ENCODE results near the gene FLNB. TPM values are rescaled to one million over a fixed set of nuclear protein-coding genes. Genes with fewer than 3 reads are reported as not detected.

The FLNB gene
- total and polyA plus RNA-seq, 2 of the 13 experiments (the other 11 are each of a cell fraction or from before 2014, with no cell fraction given) = 106 to 130 TPM

DNA sequence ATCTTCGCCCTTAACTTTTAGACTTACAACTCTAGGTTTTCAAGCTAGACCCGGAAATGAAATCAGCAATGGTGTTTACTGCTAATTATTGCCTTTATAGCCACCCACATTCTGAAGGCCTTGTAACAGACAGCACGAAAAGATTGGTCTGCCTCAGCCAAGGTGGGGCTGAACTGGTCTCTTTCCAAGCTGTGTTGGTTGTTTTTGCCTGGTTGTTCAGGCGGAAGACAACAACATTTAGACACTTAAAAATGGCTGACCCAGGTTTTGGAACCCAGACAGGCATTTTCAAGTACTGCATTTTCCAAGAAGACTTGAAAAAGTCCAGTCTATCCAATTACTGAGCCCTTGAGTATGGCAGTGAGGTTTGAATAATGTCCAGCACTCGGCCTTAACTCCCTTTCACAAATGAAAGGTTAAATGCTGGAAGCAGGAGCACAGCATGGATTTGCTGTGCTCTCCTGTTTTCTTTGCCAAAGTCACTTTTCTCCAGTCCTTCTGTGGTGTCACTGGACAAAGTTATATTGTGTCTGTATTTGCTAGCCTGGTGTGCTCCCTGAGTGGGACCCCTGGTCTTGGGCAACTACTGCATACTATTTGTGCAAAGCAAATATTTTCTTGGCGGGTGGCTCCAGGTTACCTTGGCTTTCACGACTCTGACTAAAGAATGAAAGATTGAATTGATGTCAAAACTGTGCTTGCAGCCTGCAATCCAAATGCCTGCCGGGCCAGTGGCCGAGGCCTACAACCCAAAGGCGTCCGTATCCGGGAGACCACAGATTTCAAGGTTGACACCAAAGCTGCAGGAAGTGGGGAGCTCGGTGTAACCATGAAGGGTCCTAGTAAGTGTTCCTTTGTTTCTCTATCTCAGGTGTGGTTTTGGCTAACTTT lies 93.5 kb downstream of the FLNB start (continued):
- no peak for TF ChIP-seq ZNF678 (CRISPR knock-in tag; IDR thresholded peaks at IDR 0.05)
- TF ChIP-seq, protein P1, sequence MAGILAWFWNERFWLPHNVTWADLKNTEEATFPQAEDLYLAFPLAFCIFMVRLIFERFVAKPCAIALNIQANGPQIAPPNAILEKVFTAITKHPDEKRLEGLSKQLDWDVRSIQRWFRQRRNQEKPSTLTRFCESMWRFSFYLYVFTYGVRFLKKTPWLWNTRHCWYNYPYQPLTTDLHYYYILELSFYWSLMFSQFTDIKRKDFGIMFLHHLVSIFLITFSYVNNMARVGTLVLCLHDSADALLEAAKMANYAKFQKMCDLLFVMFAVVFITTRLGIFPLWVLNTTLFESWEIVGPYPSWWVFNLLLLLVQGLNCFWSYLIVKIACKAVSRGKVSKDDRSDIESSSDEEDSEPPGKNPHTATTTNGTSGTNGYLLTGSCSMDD (CRISPR knock-in tag; IDR thresholded peaks at IDR 0.05) = no peak
- TF ChIP-seq RARA (CRISPR knock-in tag; IDR thresholded peaks at IDR 0.05) = peak; percentile 89
- no peak for TF ChIP-seq ZSCAN25 (CRISPR knock-in tag; IDR thresholded peaks at IDR 0.05)
- no peak for TF ChIP-seq CENPX (CRISPR knock-in tag; IDR thresholded peaks at IDR 0.05)
- TF ChIP-seq ZFP36L1 (CRISPR knock-in tag; IDR thresholded peaks at IDR 0.05) = peak; percentile 74; the same call in 1 of the 2 replicates
- TF ChIP-seq ZNF569 (CRISPR knock-in tag; IDR thresholded peaks at IDR 0.05; ENCODE audit: borderline replicate concordance) = no peak
- TF ChIP-seq, protein P2, sequence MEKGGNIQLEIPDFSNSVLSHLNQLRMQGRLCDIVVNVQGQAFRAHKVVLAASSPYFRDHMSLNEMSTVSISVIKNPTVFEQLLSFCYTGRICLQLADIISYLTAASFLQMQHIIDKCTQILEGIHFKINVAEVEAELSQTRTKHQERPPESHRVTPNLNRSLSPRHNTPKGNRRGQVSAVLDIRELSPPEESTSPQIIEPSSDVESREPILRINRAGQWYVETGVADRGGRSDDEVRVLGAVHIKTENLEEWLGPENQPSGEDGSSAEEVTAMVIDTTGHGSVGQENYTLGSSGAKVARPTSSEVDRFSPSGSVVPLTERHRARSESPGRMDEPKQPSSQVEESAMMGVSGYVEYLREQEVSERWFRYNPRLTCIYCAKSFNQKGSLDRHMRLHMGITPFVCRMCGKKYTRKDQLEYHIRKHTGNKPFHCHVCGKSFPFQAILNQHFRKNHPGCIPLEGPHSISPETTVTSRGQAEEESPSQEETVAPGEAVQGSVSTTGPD (CRISPR knock-in tag; IDR thresholded peaks at IDR 0.05) = peak; percentile 97
- TF ChIP-seq, protein P3, sequence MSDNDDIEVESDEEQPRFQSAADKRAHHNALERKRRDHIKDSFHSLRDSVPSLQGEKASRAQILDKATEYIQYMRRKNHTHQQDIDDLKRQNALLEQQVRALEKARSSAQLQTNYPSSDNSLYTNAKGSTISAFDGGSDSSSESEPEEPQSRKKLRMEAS (IDR thresholded peaks at IDR 0.05) = peak; percentile 82
- peak; percentile 66 for TF ChIP-seq ZFP36 (IDR thresholded peaks at IDR 0.05; ENCODE audit: borderline replicate concordance, low read depth, low read length, partially characterized antibody)
- TF ChIP-seq ZMAT3 (CRISPR knock-in tag; conservative IDR thresholded peaks at IDR 0.05) = 0 out of 2 replicates have a peak, but pooled peaks have one; percentile 47
- TF ChIP-seq ZSCAN31 (CRISPR knock-in tag; IDR thresholded peaks at IDR 0.05; ENCODE audit: low read depth) = no peak; the same call in 1 of the 2 replicates
- TF ChIP-seq, protein P4, sequence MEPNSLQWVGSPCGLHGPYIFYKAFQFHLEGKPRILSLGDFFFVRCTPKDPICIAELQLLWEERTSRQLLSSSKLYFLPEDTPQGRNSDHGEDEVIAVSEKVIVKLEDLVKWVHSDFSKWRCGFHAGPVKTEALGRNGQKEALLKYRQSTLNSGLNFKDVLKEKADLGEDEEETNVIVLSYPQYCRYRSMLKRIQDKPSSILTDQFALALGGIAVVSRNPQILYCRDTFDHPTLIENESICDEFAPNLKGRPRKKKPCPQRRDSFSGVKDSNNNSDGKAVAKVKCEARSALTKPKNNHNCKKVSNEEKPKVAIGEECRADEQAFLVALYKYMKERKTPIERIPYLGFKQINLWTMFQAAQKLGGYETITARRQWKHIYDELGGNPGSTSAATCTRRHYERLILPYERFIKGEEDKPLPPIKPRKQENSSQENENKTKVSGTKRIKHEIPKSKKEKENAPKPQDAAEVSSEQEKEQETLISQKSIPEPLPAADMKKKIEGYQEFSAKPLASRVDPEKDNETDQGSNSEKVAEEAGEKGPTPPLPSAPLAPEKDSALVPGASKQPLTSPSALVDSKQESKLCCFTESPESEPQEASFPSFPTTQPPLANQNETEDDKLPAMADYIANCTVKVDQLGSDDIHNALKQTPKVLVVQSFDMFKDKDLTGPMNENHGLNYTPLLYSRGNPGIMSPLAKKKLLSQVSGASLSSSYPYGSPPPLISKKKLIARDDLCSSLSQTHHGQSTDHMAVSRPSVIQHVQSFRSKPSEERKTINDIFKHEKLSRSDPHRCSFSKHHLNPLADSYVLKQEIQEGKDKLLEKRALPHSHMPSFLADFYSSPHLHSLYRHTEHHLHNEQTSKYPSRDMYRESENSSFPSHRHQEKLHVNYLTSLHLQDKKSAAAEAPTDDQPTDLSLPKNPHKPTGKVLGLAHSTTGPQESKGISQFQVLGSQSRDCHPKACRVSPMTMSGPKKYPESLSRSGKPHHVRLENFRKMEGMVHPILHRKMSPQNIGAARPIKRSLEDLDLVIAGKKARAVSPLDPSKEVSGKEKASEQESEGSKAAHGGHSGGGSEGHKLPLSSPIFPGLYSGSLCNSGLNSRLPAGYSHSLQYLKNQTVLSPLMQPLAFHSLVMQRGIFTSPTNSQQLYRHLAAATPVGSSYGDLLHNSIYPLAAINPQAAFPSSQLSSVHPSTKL (CRISPR knock-in tag; IDR thresholded peaks at IDR 0.05) = peak; percentile 96
- TF ChIP-seq CBX2 (IDR thresholded peaks at IDR 0.05; ENCODE audit: low read depth, low read length) = no peak
- TF ChIP-seq CBX2 (CRISPR knock-in tag; IDR thresholded peaks at IDR 0.05; ENCODE audit: low read depth) = no peak
- TF ChIP-seq SCMH1 (CRISPR knock-in tag; IDR thresholded peaks at IDR 0.05; ENCODE audit: borderline replicate concordance) = no peak
- TF ChIP-seq ZNF317 (CRISPR knock-in tag; IDR thresholded peaks at IDR 0.05) = peak; percentile 22; the same call in 1 of the 2 replicates
- TF ChIP-seq CBX5 (CRISPR knock-in tag; IDR thresholded peaks at IDR 0.05; ENCODE audit: borderline replicate concordance) = peak; percentile 83; the same call in 1 of the 2 replicates
- TF ChIP-seq DMAP1 (CRISPR knock-in tag; IDR thresholded peaks at IDR 0.05) = peak; percentile 42; the same call in 1 of the 2 replicates
- TF ChIP-seq EED (CRISPR knock-in tag; IDR thresholded peaks at IDR 0.05) = 0 out of 2 replicates have a peak, but pooled peaks have one; percentile 25
- peak; percentile 51; the same call in 1 of the 2 replicates for TF ChIP-seq MYC (CRISPR knock-in tag; IDR thresholded peaks at IDR 0.05; ENCODE audit: borderline replicate concordance)
- TF ChIP-seq ZNF121 (CRISPR knock-in tag; IDR thresholded peaks at IDR 0.05) = 0 out of 2 replicates have a peak, but pooled peaks have one; percentile 32
- no peak for TF ChIP-seq AGO2 (optimal IDR thresholded peaks at IDR 0.05; ENCODE audit: low read depth, low read length)
- no peak for TF ChIP-seq ARID2 (CRISPR knock-in tag; IDR thresholded peaks at IDR 0.05; ENCODE audit: borderline replicate concordance)
